Neuronal stem cell (in vitro differentiated cells): ENCODE results near the gene SLC6A4.

Experiments used
- DNase-seq: peaks from one replicate; pipeline ENCODE4 v3.0.0-alpha.2; 2013; ENCODE audit warnings: low spot score
- H2AFZ ChIP-seq: one replicate; pipeline ENCODE4 v1.6.1; 2013; ENCODE audit warnings: mild to moderate bottlenecking, low read length, inconsistent platforms
- H2AK5ac ChIP-seq: 2 replicates; pipeline ENCODE4 v1.6.1; 2013; ENCODE audit warnings: low read depth, mild to moderate bottlenecking, inconsistent platforms, low read length, moderate library complexity, mixed read lengths
- H2BK120ac ChIP-seq: 2 replicates; pipeline ENCODE4 v1.6.1; 2013; ENCODE audit warnings: low read depth, mild to moderate bottlenecking, inconsistent platforms, low read length, moderate library complexity, mixed read lengths
- H2BK12ac ChIP-seq: one replicate; pipeline ENCODE4 v1.6.1; 2013; ENCODE audit warnings: low read length, inconsistent platforms
- H2BK15ac ChIP-seq: 2 replicates; pipeline ENCODE4 v1.6.1; 2013; ENCODE audit warnings: mild to moderate bottlenecking, low read length, inconsistent platforms, mixed read lengths
- H2BK5ac ChIP-seq: one replicate; pipeline ENCODE4 v1.6.1; 2013; ENCODE audit warnings: inconsistent platforms, mild to moderate bottlenecking, low read length, moderate library complexity
- H3K14ac ChIP-seq: one replicate; pipeline ENCODE4 v1.6.1; 2013; ENCODE audit warnings: low read length, inconsistent platforms
- H3K18ac ChIP-seq: 2 replicates; pipeline ENCODE4 v1.6.1; 2013; ENCODE audit warnings: low read length, inconsistent platforms
- H3K23ac ChIP-seq: 2 replicates; pipeline ENCODE4 v1.6.1; 2013; ENCODE audit warnings: low read depth, mild to moderate bottlenecking, mixed read lengths, low read length, inconsistent platforms; ENCODE audit not compliant: poor library complexity
- H3K27ac ChIP-seq: replicated peaks from 3 replicates; pipeline ENCODE4 v1.5.1; 2013; ENCODE audit warnings: low read length, inconsistent platforms
- H3K27me3 ChIP-seq, 3 experiments: 2 replicates each; pipeline ENCODE4 v1.6.1; 2013; ENCODE audit warnings: low read length in 3 of 3, mild to moderate bottlenecking in 2 of 3, inconsistent platforms in 1 of 3, low read depth in 1 of 3, mixed read lengths in 1 of 3, moderate library complexity in 1 of 3; ENCODE audit not compliant: control insufficient read depth in 3 of 3, insufficient read depth in 3 of 3
- H3K36me3 ChIP-seq, 2 donors: replicated peaks in 1 of 2; 2 replicates each; pipeline ENCODE4 v1.6.1; 2013; ENCODE audit warnings: low read length in 2 of 2; ENCODE audit not compliant: control insufficient read depth in 2 of 2, insufficient read depth in 2 of 2
- H3K4ac ChIP-seq: 2 replicates; pipeline ENCODE4 v1.6.1; 2013; ENCODE audit warnings: inconsistent platforms, mild to moderate bottlenecking, low read length, moderate library complexity
- H3K4me1 ChIP-seq, 2 donors: 1 replicate in 1 of 2; 2 replicates in 1 of 2; pipeline ENCODE4 v1.6.1; 2013; ENCODE audit warnings: low read length in 2 of 2, low read depth in 1 of 2; ENCODE audit not compliant: control insufficient read depth in 2 of 2, insufficient read depth in 1 of 2
- H3K4me2 ChIP-seq: one replicate; pipeline ENCODE4 v1.6.1; 2013; ENCODE audit warnings: mild to moderate bottlenecking, low read length, inconsistent platforms; ENCODE audit not compliant: insufficient read depth, poor library complexity, severe bottlenecking
- H3K4me3 ChIP-seq, 2 donors: 2 replicates each; pipeline ENCODE4 v1.5.1; 2013; ENCODE audit warnings: low read length in 2 of 2, mild to moderate bottlenecking in 2 of 2, inconsistent platforms in 1 of 2, moderate library complexity in 1 of 2
- H3K79me1 ChIP-seq: one replicate; pipeline ENCODE4 v1.6.1; 2013; ENCODE audit warnings: low read depth, mild to moderate bottlenecking, inconsistent platforms, low read length, moderate library complexity
- H3K9ac ChIP-seq: one replicate; pipeline ENCODE4 v1.6.1; 2013; ENCODE audit warnings: mild to moderate bottlenecking, low read depth, low read length, inconsistent platforms; ENCODE audit not compliant: poor library complexity
- H3K9me3 ChIP-seq, 2 donors: replicated peaks in 1 of 2; 2 replicates each; pipeline versions ENCODE3 to v1.6.1; 2013; ENCODE audit warnings: low read length in 2 of 2, mild to moderate bottlenecking in 2 of 2, inconsistent platforms in 1 of 2, low read depth in 1 of 2, mixed read lengths in 1 of 2, moderate library complexity in 1 of 2; ENCODE audit not compliant: control insufficient read depth in 2 of 2, insufficient read depth in 1 of 2
- H4K8ac ChIP-seq: one replicate; pipeline ENCODE4 v1.6.1; 2013; ENCODE audit warnings: low read depth, mild to moderate bottlenecking, inconsistent platforms, low read length, moderate library complexity
- H4K91ac ChIP-seq: one replicate; pipeline ENCODE4 v1.6.1; 2013; ENCODE audit warnings: low read length, low read depth, mild to moderate bottlenecking, inconsistent platforms; ENCODE audit not compliant: poor library complexity
- WGBS, 2 donors: extraction: QIAGEN DNeasy Blood & Tissue Kit; methylation state at CpG; one replicate each; pipeline ENCODE4 v1.1.7; 2013; ENCODE audit warnings: missing lambda C conversion rate in 2 of 2, mixed read lengths in 1 of 2; ENCODE audit not compliant: insufficient read length in 2 of 2, insufficient replicate concordance in 1 of 2; ENCODE audit errors: extremely low coverage in 2 of 2; 5-methylcytosine and 5-hydroxymethylcytosine counted together

The SLC6A4 gene

GRCh38 chr17:30234296-30234695 lies 1.2 kb downstream of the SLC6A4 start:
- H3K9ac ChIP-seq, result no peak overlapping the region
- no CpG with 5 or more reads among the region's 6 CpGs for WGBS, 2 donors
- no peaks in the 10 kb centered on the region for H3K36me3 ChIP-seq
- H2BK5ac ChIP-seq, result no peak overlapping the region
- peaks cover 24 to 86% (median 66%) of the 10 kb centered on the region in 3 experiments for H3K27me3 ChIP-seq
- H3K27ac ChIP-seq, result no peak overlapping the region
- no peak overlapping the region for H3K18ac ChIP-seq
- H3K79me1 ChIP-seq, result no peaks in the 10 kb centered on the region
- H2BK12ac ChIP-seq, result no peak overlapping the region
- H3K14ac ChIP-seq, result no peak overlapping the region
- H2BK120ac ChIP-seq, result no peak overlapping the region
- no peak for DNase-seq
- no peak overlapping the region for H4K91ac ChIP-seq
- H4K8ac ChIP-seq, result no peak overlapping the region
- H3K4ac ChIP-seq, result no peak overlapping the region
- H3K23ac ChIP-seq, result no peak overlapping the region
- H2AK5ac ChIP-seq, result no peak overlapping the region
- peaks cover 19 to 21% of the 10 kb centered on the region in 2 donors for H3K4me1 ChIP-seq
- H3K9me3 ChIP-seq, result peaks cover 0 to 4% of the 10 kb centered on the region in 2 donors
- no peak overlapping the region for H2BK15ac ChIP-seq
- H2AFZ ChIP-seq, result no peak overlapping the region
- no peak overlapping the region for H3K4me3 ChIP-seq
- H3K4me2 ChIP-seq, result no peak overlapping the region

DNA sequence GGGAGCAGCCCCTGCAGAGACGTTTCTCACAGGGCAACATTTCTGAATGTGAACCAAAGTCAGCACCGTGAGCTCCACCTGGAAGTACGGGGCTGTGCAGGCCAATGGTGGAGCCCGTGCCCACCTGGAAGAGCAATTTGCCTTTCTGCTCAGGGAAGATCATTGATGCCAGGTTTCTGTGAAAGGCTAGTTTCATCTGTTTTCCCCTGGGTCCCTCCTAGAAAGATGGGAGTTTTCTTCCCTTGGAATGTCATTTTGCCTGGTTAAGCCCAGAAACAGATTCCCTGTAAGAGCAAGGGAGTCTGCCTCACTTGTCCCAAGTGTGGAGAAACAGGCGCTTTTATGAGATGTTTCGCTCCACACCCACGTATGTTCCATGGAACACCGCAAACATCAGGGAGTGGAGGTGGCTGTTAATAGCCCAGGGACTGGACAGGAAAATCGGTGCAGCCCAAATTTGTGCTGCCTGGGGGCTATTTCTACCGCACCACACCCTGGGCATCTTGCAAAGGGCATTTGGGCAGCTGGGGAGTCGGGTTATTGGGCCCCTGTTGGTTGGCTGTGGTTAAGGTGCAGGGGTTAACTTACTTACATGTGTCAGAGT lies 2.6 kb downstream of the SLC6A4 start:
- H2BK5ac ChIP-seq, result no peak overlapping the region
- H3K9me3 ChIP-seq, result peaks cover 0 to 3% of the 10 kb centered on the region in 2 donors
- no peak overlapping the region for H3K27ac ChIP-seq
- no peak overlapping the region for H2BK120ac ChIP-seq
- H3K36me3 ChIP-seq, result no peaks in the 10 kb centered on the region
- peaks cover 13% of the 10 kb centered on the region in 2 donors for H3K4me1 ChIP-seq
- H2BK15ac ChIP-seq, result no peak overlapping the region
- H3K9ac ChIP-seq, result no peak overlapping the region
- H3K79me1 ChIP-seq, result no peaks in the 10 kb centered on the region
- no peak overlapping the region for H3K4me3 ChIP-seq
- no peak overlapping the region for H2AFZ ChIP-seq
- H3K23ac ChIP-seq, result no peak overlapping the region
- no peak overlapping the region for H3K18ac ChIP-seq
- H3K14ac ChIP-seq, result peak overlapping the region; percentile 9
- H4K91ac ChIP-seq, result no peak overlapping the region
- no peak overlapping the region for H2BK12ac ChIP-seq
- H3K4me2 ChIP-seq, result no peak overlapping the region
- H3K27me3 ChIP-seq, result peaks cover 19 to 86% (median 55%) of the 10 kb centered on the region in 3 experiments
- DNase-seq, result no peak
- H2AK5ac ChIP-seq, result no peak overlapping the region
- no peak overlapping the region for H3K4ac ChIP-seq
- H4K8ac ChIP-seq, result no peak overlapping the region
- WGBS, 2 donors, result no CpG with 5 or more reads among the region's 11 CpGs

DNA sequence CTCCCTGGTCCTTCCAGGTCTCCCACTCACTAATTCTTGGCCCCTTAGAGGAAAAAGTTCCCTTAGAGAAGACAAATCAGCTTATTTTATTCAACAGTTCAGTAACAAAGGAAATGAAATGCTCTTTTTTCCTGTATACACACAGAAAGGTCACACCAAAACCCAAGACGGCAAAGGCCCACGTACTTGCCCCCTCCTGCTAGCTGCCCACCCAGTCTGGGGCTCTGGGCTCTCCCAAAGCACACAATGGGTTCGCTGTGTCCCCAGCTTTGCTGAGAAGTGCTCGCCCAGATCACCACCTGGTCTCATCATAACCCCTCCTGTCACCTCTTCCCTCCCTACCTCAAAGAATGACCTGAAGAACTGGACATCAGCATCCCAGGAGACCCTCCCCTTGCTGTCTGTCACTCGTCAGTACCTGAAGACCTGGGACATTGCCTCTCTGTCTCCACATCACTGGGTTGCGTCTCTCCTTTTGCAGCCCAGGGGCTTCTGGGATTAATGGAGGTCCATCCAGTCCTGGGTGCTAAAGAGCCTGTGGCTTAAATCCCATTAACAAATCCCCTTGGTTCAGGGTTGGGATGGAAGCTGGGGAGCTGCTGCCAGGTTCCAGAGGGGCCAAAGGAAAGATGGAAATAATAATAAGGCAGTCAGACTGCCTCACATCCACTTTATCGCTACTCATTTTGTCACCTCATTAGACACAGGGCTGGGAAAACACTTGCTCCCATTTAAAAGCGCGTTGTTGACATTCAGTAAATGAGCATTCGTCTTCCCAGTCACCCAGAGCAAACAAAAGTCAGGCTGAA lies 3.3 kb downstream of the SLC6A4 start:
- no peak overlapping the region for H2BK5ac ChIP-seq
- no peak overlapping the region for H3K23ac ChIP-seq
- peaks cover 6 to 8% of the 10 kb centered on the region in 2 donors for H3K4me1 ChIP-seq
- no peak overlapping the region for H2BK12ac ChIP-seq
- no peak overlapping the region for H2BK15ac ChIP-seq
- no peak overlapping the region for H2BK120ac ChIP-seq
- no peak overlapping the region for H3K14ac ChIP-seq
- no peak overlapping the region for H3K9ac ChIP-seq
- H3K4me2 ChIP-seq, result no peak overlapping the region
- peaks cover 0 to 3% of the 10 kb centered on the region in 2 donors for H3K9me3 ChIP-seq
- H3K79me1 ChIP-seq, result no peaks in the 10 kb centered on the region
- no peak overlapping the region for H3K18ac ChIP-seq
- DNase-seq, result no peak
- no peaks in the 10 kb centered on the region for H3K36me3 ChIP-seq
- H4K91ac ChIP-seq, result no peak overlapping the region
- no CpG with 5 or more reads among the region's 10 CpGs for WGBS, 2 donors
- H2AK5ac ChIP-seq, result no peak overlapping the region
- H3K4ac ChIP-seq, result no peak overlapping the region
- H3K27ac ChIP-seq, result no peak overlapping the region
- peaks cover 13 to 79% (median 48%) of the 10 kb centered on the region in 3 experiments for H3K27me3 ChIP-seq
- no peak overlapping the region for H4K8ac ChIP-seq
- no peak overlapping the region for H3K4me3 ChIP-seq
- no peak overlapping the region for H2AFZ ChIP-seq

- H3K27me3 ChIP-seq, result peaks cover 7 to 69% (median 35%) of the 10 kb centered on the region in 3 experiments
- H3K23ac ChIP-seq, result no peak overlapping the region
- no peak overlapping the region for H3K4me2 ChIP-seq
- H3K14ac ChIP-seq, result no peak overlapping the region
- H3K4me1 ChIP-seq, result peaks cover 5 to 8% of the 10 kb centered on the region in 2 donors
- no peak overlapping the region for H2BK12ac ChIP-seq
- WGBS, 2 donors, result no CpG with 5 or more reads among the region's 7 CpGs
- H3K4ac ChIP-seq, result no peak overlapping the region
- H2BK15ac ChIP-seq, result no peak overlapping the region
- H4K8ac ChIP-seq, result no peak overlapping the region
- H3K36me3 ChIP-seq, result no peaks in the 10 kb centered on the region
- H3K9ac ChIP-seq, result no peak overlapping the region
- no peak overlapping the region for H4K91ac ChIP-seq
- H3K18ac ChIP-seq, result no peak overlapping the region
- DNase-seq, result no peak
- H2BK120ac ChIP-seq, result no peak overlapping the region
- H3K79me1 ChIP-seq, result no peaks in the 10 kb centered on the region
- H2AK5ac ChIP-seq, result no peak overlapping the region
- H3K9me3 ChIP-seq, result peaks cover 0 to 3% of the 10 kb centered on the region in 2 donors
- H2BK5ac ChIP-seq, result no peak overlapping the region
- no peak overlapping the region for H2AFZ ChIP-seq
- no peak overlapping the region for H3K27ac ChIP-seq
- H3K4me3 ChIP-seq, result no peak overlapping the region
These were observed 4.8 kb downstream of the SLC6A4 start for GRCh38 chr17:30230596-30231125.
